Kidney (tissue), 14 donors: ENCODE data around the gene AP1M1. TPM values are rescaled to one million over a fixed set of nuclear protein-coding genes. Genes with fewer than 3 reads are reported as not detected.
A peak's percentile ranks its signal among the peaks of the same experiment; 100 is the strongest.

Experiments used
- DNase-seq, 5 donors: peaks; one replicate each; pipeline ENCODE4 v3.0.0-alpha.2; 2013 to 2020
- FAIRE-seq: peaks from 2 replicates; lab custom pipeline; 2012; peaks lifted over from hg19 to GRCh38; lab: Jason Lieb, UNC
- H3K27ac ChIP-seq, 2 donors: one replicate each; pipeline ENCODE4 v1.7.0; 2013; ENCODE audit warnings: low read depth in 2 of 2, low read length in 2 of 2, inconsistent platforms in 1 of 2
- H3K27me3 ChIP-seq: one replicate; pipeline ENCODE4 v1.7.1; 2013; ENCODE audit warnings: low read length, inconsistent platforms; ENCODE audit not compliant: control insufficient read depth, insufficient read depth
- H3K36me3 ChIP-seq, 3 donors: one replicate each; pipeline versions ENCODE4 v1.7.0 to v1.7.1; 2013; ENCODE audit warnings: low read length in 3 of 3, control low read depth in 1 of 3, inconsistent platforms in 1 of 3; ENCODE audit not compliant: insufficient read depth in 3 of 3, control insufficient read depth in 2 of 3
- H3K4me1 ChIP-seq, 3 donors: one replicate each; pipeline versions ENCODE4 v1.7.0 to v1.7.1; 2013; ENCODE audit warnings: low read length in 3 of 3, inconsistent platforms in 1 of 3, low read depth in 1 of 3; ENCODE audit not compliant: control insufficient read depth in 2 of 3, insufficient read depth in 2 of 3
- H3K4me3 ChIP-seq, 3 donors: one replicate each; pipeline versions ENCODE4 v1.7.0 to v1.8.1; 2013; ENCODE audit warnings: low read length in 3 of 3, control low read depth in 1 of 3, inconsistent platforms in 1 of 3
- H3K9ac ChIP-seq, 3 donors: one replicate each; pipeline versions ENCODE4 v1.7.0 to v1.7.1; 2013; ENCODE audit warnings: low read length in 3 of 3, control low read depth in 1 of 3, inconsistent platforms in 1 of 3
- H3K9me3 ChIP-seq, 3 donors: one replicate each; pipeline versions ENCODE4 v1.7.0 to v1.7.1; 2013; ENCODE audit warnings: low read length in 3 of 3, control low read depth in 1 of 3, inconsistent platforms in 1 of 3; ENCODE audit not compliant: control insufficient read depth in 2 of 3, insufficient read depth in 1 of 3
- intact Hi-C: fragments of 100-400 bp; cut with DNase I; formaldehyde crosslinking; loops from one replicate; pipeline ENCODE4 v1.11.1; 2022
- polyA plus RNA-seq: library from polyadenylated mRNA; stranded (reverse); fragments of 350-450 nt; fragmentation: Illumina TruSeq; extraction: RNeasy Lipid Tissue Mini Kit (QIAGEN cat#74804); gene quantifications from one replicate; pipeline ENCODE4 v1.2.3, GENCODE V29; 2014; ENCODE audit warnings: low read depth, low replicate concordance; ENCODE audit not compliant: insufficient read depth
- total RNA-seq: library from RNA; stranded (reverse); fragmentation: NEBNext Ultra II Directional; extraction: Animal tissue kit (Norgen Biotek cat#: 25700); gene quantifications from one replicate; pipeline ENCODE4 v1.2.1, GENCODE V29; 2021
- TF ChIP-seq, protein P1 (sequence below): IDR thresholded peaks from 3 replicates; pipeline ENCODE4 v1.5.1; 2012; ENCODE audit warnings: mild to moderate bottlenecking, moderate library complexity, borderline replicate concordance; ENCODE audit not compliant: insufficient read depth; ENCODE audit errors: extremely low read depth
- donor health status: control.
- donor health status: control.
- donor health status: control.
- donor health status: control.
- donor health status: control.
- donor health status: DM: yes; HTN: yes; CAD: no.
- donor health status: Normal renal cell carcinoma (clear cell type).

Gene AP1M1
- total and polyA plus RNA-seq, 2 donors from 2014 or later = 56.0 to 67.8 TPM

DNA sequence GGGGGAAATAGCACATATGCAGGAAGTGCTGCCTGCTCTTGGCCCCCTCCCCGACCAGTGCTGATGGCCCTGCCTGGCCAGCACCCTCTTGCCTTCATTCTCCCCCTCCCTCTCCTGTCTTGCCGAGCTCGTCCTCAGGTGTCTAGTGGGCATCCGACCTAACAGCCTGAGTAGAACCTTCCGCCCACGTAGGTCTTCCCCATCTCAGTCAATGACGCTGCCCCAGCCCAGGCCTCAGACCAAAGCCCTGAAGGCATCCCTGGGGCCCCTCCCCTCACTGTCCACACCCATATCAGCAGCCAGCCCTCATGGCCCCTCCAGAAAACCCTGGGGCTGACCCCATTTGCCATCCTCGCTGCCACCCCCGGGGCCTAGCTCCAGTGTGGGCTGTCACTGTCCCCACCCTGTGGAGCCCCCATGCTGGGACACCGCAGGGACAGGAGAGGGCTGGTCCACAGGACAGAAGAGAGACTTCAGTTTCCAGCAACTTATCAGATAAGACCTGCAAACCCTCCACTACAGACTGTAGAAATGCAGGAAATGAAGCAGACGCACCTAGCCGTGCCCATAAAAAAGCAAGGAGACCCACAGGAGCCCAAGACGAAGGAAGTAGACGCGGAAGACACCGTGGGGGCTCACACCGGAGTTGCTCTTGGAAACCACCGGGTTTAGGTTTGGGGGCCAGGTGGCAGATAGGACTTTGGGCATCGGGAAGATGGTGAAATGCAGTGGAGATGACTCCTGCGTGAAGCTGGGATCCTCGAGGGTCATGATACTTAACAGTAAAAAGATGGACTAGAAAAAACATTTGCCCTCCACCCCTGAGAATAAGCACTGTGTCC, 38.3 kb downstream of the AP1M1 start:
- DNase-seq (no peak), FAIRE-seq (no peak)
- Histone ChIP-seq H3K27me3 (no peaks in the 10 kb centered on the region), H3K36me3 (peaks cover 0 to 19% (median 9%) of the 10 kb centered on the region in 3 donors), H3K4me1 (no peaks in the 10 kb centered on the region), H3K27ac (no peak overlapping the region), H3K9me3 (no peaks in the 10 kb centered on the region), H3K4me3 (no peak overlapping the region), H3K9ac (no peak overlapping the region)
- intact Hi-C loops = no loop called here
- TF ChIP-seq, protein P1, sequence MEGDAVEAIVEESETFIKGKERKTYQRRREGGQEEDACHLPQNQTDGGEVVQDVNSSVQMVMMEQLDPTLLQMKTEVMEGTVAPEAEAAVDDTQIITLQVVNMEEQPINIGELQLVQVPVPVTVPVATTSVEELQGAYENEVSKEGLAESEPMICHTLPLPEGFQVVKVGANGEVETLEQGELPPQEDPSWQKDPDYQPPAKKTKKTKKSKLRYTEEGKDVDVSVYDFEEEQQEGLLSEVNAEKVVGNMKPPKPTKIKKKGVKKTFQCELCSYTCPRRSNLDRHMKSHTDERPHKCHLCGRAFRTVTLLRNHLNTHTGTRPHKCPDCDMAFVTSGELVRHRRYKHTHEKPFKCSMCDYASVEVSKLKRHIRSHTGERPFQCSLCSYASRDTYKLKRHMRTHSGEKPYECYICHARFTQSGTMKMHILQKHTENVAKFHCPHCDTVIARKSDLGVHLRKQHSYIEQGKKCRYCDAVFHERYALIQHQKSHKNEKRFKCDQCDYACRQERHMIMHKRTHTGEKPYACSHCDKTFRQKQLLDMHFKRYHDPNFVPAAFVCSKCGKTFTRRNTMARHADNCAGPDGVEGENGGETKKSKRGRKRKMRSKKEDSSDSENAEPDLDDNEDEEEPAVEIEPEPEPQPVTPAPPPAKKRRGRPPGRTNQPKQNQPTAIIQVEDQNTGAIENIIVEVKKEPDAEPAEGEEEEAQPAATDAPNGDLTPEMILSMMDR = no peak

DNA sequence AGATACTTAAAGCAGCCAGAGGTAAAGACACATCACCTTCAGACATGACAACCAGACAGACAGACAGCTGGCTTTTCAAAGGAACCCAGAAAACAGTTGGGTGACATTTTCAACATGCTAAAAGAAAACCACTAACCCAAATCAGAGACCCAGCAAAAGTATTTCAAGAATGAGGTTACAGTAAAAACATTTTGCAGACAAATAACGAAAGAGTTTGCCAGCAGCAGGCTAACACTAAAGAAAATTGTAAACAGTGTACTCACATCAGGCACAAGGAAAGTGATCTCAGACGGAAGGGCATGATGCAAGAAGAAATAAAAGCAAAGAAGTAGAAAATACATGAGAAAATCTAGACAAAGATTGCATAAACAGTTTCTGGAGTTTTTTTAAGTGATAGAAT, 46.4 kb downstream of the AP1M1 start:
- H3K36me3 ChIP-seq = no peaks in the 10 kb centered on the region
- no peak for DNase-seq
- no peak overlapping the region for H3K4me3 ChIP-seq
- H3K27ac ChIP-seq = no peak overlapping the region
- peaks cover 0 to 4% (median 0%) of the 10 kb centered on the region in 3 donors for H3K4me1 ChIP-seq
- no peak overlapping the region for H3K9ac ChIP-seq
- no peaks in the 10 kb centered on the region for H3K27me3 ChIP-seq
- intact Hi-C loops = no loop called here
- TF ChIP-seq, protein P1 = no peak
- no peaks in the 10 kb centered on the region for H3K9me3 ChIP-seq
- FAIRE-seq = no peak

DNA sequence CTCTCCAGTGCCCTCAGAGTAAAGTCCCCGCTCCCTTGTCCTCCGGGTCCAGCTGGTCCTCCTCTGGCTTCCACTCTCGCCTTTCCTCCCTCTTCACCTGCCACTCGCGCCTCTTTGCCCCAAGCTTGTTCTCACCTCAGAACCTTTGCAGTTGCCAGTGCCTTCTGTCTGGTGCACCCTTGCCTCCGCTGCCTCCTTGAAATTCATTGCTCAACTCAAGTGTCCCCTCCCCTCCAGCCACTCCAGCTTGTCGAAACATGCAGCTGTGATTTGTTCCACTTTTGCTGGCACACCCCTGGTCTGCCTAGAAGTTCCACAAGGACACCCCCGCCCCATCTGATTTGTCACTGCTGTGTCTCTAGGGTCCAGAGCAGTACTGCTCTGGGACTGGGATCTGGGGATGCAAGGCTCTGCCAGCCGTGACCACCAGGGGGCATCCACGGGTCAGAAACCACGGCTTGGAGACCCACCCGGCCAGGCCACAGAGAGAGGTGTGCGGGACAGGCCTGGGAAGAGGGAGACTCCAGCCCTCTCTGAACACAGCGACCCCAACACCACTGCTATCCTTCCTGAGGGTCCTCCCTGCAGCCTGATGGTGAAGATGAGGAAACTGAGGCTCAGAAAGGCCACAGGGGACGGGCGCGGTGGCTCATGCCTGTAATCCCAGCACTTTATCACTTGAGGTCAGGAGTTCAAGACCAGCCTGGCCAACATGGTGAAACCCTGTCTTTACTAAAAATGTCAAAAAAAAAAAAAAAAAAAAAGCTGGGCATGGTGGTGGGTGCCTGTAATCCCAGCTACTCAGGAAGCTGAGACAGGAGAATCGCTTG, 49.9 kb downstream of the AP1M1 start:
- no peak for FAIRE-seq
- Histone ChIP-seq H3K27me3 (no peaks in the 10 kb centered on the region), H3K4me1 (peaks cover 0 to 4% (median 0%) of the 10 kb centered on the region in 3 donors), H3K9ac (no peak overlapping the region), H3K27ac (no peak overlapping the region), H3K9me3 (no peaks in the 10 kb centered on the region), H3K4me3 (no peak overlapping the region), H3K36me3 (no peaks in the 10 kb centered on the region)
- intact Hi-C loops = loop anchor here (5.0 kb wide), 1 partner anchor 140 kb away; no protein-coding TSS in a partner anchor
- peak; percentile 82 to 93 (median 88) for DNase-seq
- TF ChIP-seq, protein P1 = peak; percentile 94
